Measurements from ENCODE around the gene AFAP1L2. TPM values are rescaled to one million over a fixed set of nuclear protein-coding genes. Genes with fewer than 3 reads are reported as not detected.
"Not testable (repeated sequence)": the region's sequence is repeated elsewhere in the genome, so short reads cannot be mapped to it uniquely, and the experiment has no call there.

Gene AFAP1L2
- total RNA-seq, 1 experiment from 2014 or later = 2.1 TPM

DNA sequence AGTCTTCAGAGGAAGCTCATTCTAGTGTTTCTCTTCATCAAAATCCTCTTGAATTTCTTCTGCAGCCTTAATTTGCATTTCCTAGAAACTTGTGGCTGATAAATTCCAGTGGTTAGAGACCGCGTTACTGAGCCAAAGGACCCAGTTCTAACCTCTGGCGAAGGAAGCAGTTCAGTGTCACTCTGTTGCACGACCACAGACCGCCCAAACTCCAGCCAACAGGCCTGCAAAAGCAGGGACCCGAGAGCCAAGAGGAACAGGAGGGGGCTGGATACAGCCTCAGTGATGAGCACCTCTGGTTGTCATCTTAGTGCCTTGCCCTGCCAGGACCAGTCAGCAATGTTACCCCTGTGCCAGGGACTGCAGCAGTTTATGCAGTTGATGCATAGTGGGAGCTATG lies 70.0 kb downstream of the AFAP1L2 start:
- no peaks in the 10 kb centered on the region for H3K36me3 ChIP-seq (replicated peaks; ENCODE audit: control insufficient read depth, insufficient read depth, low read length)
- no peaks in the 10 kb centered on the region for H3K27me3 ChIP-seq (ENCODE audit: control insufficient read depth, insufficient read depth, low read length)
- H3K4me3 ChIP-seq (ENCODE audit: insufficient read depth, low read depth, low read length) = no peak overlapping the region
- no peak for DNase-seq

GRCh38 chr10:114333441-114333840 lies 70.9 kb downstream of the AFAP1L2 start:
- H3K4me3 ChIP-seq (ENCODE audit: insufficient read depth, low read depth, low read length); H3K36me3 ChIP-seq (replicated peaks; ENCODE audit: control insufficient read depth, insufficient read depth, low read length); H3K27me3 ChIP-seq (ENCODE audit: control insufficient read depth, insufficient read depth, low read length); DNase-seq: not testable (repeated sequence)

DNA sequence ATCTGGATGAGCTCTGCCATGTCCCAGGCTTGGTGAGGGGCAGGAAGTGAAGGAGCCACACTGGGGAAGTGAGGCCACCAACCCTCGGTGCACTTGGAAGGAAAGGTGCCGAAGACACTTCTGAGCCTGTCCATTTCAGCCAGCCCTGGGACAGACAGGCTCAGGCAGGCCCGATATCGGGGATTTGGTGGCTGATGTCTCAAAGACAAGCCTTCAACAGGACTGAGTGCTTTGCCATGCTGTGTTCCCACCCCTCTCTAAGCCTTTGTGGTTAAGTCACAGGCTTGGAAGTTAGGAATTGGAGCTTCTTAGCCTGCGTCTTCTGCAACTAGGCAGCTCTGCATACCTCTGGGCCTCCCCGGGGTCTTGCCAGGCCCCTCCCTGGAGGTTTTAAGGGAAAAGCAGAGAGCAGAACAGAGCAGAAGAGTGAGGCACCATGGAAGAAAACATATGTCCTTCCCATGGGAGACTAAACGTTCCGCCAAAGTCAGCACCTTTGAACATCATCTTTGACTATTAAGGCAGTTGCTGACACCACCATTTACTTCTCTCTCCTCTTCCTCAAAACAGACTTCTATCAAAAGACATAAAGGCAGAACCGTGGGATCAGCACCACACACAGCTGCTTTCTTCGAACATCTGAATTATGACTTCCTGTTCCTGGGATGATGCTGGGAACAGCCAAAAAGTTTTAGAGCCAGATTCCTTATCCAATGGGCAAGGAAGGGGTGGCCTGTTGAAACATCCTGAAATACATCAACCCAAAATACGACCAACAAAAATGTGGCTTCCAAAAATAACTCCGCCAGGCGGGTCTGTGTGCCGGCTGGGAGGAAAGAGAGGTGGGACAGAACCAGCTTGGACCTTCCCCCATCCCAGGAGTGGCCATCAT lies 71.8 kb downstream of the AFAP1L2 start:
- H3K4me3 ChIP-seq (ENCODE audit: insufficient read depth, low read depth, low read length) = no peak overlapping the region
- DNase-seq = no peak
- no peaks in the 10 kb centered on the region for H3K36me3 ChIP-seq (replicated peaks; ENCODE audit: control insufficient read depth, insufficient read depth, low read length)
- H3K27me3 ChIP-seq (ENCODE audit: control insufficient read depth, insufficient read depth, low read length) = no peaks in the 10 kb centered on the region

- Histone ChIP-seq H3K36me3 (replicated peaks; ENCODE audit: control insufficient read depth, insufficient read depth, low read length) (no peaks in the 10 kb centered on the region), H3K27me3 (ENCODE audit: control insufficient read depth, insufficient read depth, low read length) (no peaks in the 10 kb centered on the region), H3K4me3 (ENCODE audit: insufficient read depth, low read depth, low read length) (no peak overlapping the region)
- DNase-seq = no peak
Measured at GRCh38 chr10:114329634-114330365, 74.5 kb downstream of the AFAP1L2 start.

DNA sequence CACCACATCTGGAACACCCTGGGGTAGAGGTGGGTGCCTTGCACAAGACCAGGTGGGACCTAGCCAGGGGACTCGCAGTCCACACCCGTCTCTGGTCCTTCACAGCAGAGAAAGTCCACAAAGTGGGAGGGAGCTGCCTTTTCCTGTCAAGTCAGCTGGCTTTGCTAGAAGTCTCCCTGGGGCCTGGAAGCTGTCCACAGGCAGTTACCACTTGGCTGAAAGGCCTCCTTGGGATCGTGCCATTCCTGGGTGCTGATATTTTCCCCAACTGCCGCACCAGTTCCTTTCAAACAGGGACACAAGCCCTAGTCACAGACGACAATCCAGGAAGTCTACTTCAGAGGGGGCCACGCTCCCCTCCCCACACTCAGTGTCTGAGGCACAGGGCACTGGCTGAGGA lies 75.4 kb downstream of the AFAP1L2 start:
- no peak overlapping the region for H3K4me3 ChIP-seq (ENCODE audit: insufficient read depth, low read depth, low read length)
- no peak for DNase-seq
- H3K27me3 ChIP-seq (ENCODE audit: control insufficient read depth, insufficient read depth, low read length) = no peaks in the 10 kb centered on the region
- H3K36me3 ChIP-seq (replicated peaks; ENCODE audit: control insufficient read depth, insufficient read depth, low read length) = no peaks in the 10 kb centered on the region

GRCh38 chr10:114328441-114328812 lies 75.9 kb downstream of the AFAP1L2 start:
- no peak for DNase-seq
- Histone ChIP-seq H3K27me3 (ENCODE audit: control insufficient read depth, insufficient read depth, low read length) (no peaks in the 10 kb centered on the region), H3K4me3 (ENCODE audit: insufficient read depth, low read depth, low read length) (no peak overlapping the region), H3K36me3 (replicated peaks; ENCODE audit: control insufficient read depth, insufficient read depth, low read length) (no peaks in the 10 kb centered on the region)

GRCh38 chr10:114327537-114328440 lies 76.5 kb downstream of the AFAP1L2 start:
- Histone ChIP-seq H3K4me3 (ENCODE audit: insufficient read depth, low read depth, low read length) (no peak overlapping the region), H3K27me3 (ENCODE audit: control insufficient read depth, insufficient read depth, low read length) (no peaks in the 10 kb centered on the region), H3K36me3 (replicated peaks; ENCODE audit: control insufficient read depth, insufficient read depth, low read length) (no peaks in the 10 kb centered on the region)
- no peak for DNase-seq

DNA sequence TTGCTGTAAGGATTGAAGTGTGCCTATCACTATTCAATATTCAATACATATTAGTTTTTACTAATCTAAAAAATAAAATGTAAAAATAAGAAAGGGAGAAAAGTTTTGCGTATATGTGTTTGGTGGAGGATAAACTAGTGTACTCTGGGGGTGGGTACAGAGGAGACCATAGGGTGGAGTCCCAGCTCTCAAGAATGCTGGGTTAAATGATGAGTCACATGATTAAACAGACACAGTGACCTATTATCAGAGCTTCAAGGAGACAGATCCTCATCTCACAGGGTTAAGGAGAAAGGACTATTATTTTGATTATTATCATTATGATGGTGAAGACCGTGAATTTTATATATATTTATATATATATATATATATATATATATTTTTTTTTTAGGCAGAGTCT lies 77.5 kb downstream of the AFAP1L2 start:
- no peak for DNase-seq
- H3K27me3 ChIP-seq (ENCODE audit: control insufficient read depth, insufficient read depth, low read length) = no peaks in the 10 kb centered on the region
- no peaks in the 10 kb centered on the region for H3K36me3 ChIP-seq (replicated peaks; ENCODE audit: control insufficient read depth, insufficient read depth, low read length)
- no peak overlapping the region for H3K4me3 ChIP-seq (ENCODE audit: insufficient read depth, low read depth, low read length)

DNA sequence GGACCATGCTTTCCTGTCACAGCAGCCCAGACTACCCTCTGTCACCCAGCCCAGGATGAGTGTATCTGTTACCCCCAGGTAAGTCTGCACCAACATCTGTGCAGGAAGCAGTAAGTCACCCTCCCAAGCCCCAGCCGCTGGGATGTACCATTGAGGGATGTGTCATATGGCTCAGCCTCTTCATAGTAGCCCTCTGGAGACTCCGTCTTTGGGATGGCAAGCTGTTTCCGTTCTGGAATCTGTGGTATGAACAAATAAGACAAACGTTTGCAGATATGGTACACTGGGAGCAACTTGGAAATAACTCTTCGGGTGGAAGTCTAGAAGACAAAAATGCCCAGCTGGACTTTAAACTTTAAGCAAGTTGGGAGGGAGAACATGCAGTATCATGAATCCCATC lies 81.3 kb downstream of the AFAP1L2 start:
- no peak for DNase-seq
- no peaks in the 10 kb centered on the region for H3K36me3 ChIP-seq (replicated peaks; ENCODE audit: control insufficient read depth, insufficient read depth, low read length)
- H3K4me3 ChIP-seq (ENCODE audit: insufficient read depth, low read depth, low read length) = no peak overlapping the region
- H3K27me3 ChIP-seq (ENCODE audit: control insufficient read depth, insufficient read depth, low read length) = no peaks in the 10 kb centered on the region

DNA sequence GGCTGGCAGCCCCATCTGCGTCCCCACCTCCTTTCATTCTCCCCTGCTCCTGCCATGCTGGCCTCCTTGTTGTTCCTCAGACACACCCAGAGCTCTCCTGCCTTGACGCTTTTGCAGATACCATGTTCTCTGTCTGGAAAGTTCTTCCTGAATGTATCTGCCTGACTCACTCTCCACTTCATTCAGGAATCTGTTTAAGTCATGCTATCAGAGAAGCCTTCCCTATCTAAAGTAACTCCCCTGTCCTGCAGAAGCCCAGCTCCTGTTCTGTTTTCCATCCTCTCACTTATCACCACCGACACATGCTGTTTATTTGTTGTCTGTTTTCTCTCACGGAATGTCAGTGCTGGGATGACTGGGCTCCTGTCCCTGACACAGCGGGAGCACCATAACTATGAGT lies 82.0 kb downstream of the AFAP1L2 start:
- no peak for DNase-seq
- Histone ChIP-seq H3K36me3 (replicated peaks; ENCODE audit: control insufficient read depth, insufficient read depth, low read length) (no peaks in the 10 kb centered on the region), H3K4me3 (ENCODE audit: insufficient read depth, low read depth, low read length) (no peak overlapping the region), H3K27me3 (ENCODE audit: control insufficient read depth, insufficient read depth, low read length) (no peaks in the 10 kb centered on the region)

GRCh38 chr10:114320249-114321116 lies 83.8 kb downstream of the AFAP1L2 start:
- no peaks in the 10 kb centered on the region for H3K27me3 ChIP-seq (ENCODE audit: control insufficient read depth, insufficient read depth, low read length)
- no peaks in the 10 kb centered on the region for H3K36me3 ChIP-seq (replicated peaks; ENCODE audit: control insufficient read depth, insufficient read depth, low read length)
- no peak overlapping the region for H3K4me3 ChIP-seq (ENCODE audit: insufficient read depth, low read depth, low read length)
- peak; percentile 67 for DNase-seq

- Histone ChIP-seq H3K36me3 (replicated peaks; ENCODE audit: control insufficient read depth, insufficient read depth, low read length) (no peaks in the 10 kb centered on the region), H3K4me3 (ENCODE audit: insufficient read depth, low read depth, low read length) (no peak overlapping the region), H3K27me3 (ENCODE audit: control insufficient read depth, insufficient read depth, low read length) (no peaks in the 10 kb centered on the region)
- DNase-seq = no peak
Measured at GRCh38 chr10:114319406-114320248, 84.7 kb downstream of the AFAP1L2 start.

DNA sequence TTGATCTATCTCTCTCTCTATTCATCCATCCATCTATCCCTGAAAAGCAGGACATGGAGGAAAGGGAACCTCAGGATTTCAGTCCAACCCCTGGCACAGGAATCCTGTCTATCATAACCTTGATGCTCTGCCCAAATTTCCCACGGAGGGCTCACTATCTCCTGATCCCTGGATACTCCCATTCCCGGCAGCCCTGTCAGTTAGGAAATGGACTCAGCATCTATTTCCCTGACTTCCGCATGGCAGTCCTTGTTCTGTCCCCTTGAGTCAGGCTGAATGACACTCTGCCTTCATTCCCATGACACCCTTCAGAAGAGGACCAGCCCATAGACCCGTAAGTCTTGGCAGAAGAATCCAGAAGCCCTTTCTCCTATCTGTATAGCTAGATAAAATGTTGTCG lies 87.6 kb downstream of the AFAP1L2 start:
- no peaks in the 10 kb centered on the region for H3K27me3 ChIP-seq (ENCODE audit: control insufficient read depth, insufficient read depth, low read length)
- no peak overlapping the region for H3K4me3 ChIP-seq (ENCODE audit: insufficient read depth, low read depth, low read length)
- H3K36me3 ChIP-seq (replicated peaks; ENCODE audit: control insufficient read depth, insufficient read depth, low read length) = no peaks in the 10 kb centered on the region
- DNase-seq = no peak

All from H7 (cell line).